SK-N-SH treated with all-trans-retinoic acid at 6 μM for 48 hours (cell line): ENCODE results near the gene WTAP.
"Not testable (repeated sequence)": the region's sequence is repeated elsewhere in the genome, so short reads cannot be mapped to it uniquely, and the experiment has no call there.

ENCODE experiments used
- ATAC-seq: fragments of 200-7000 bp; cut with Tn5 transposase; 3 replicates; pipeline ENCODE4 v1.9.1; 2020; ENCODE audit warnings: mild to moderate bottlenecking, moderate library complexity
- ARNTL ChIP-seq: fragments of 450-650 bp; formaldehyde crosslinking; IDR thresholded peaks from 2 replicates; pipeline ENCODE4 v1.5.0; 2020; ENCODE audit warnings: low read depth, mild to moderate bottlenecking, moderate library complexity, borderline replicate concordance
- CSDC2 ChIP-seq: fragments of 250-450 bp; sonication (Bioruptor Pico); IDR thresholded peaks from 2 replicates; pipeline ENCODE4 v1.5.0; 2020; ENCODE audit warnings: mild to moderate bottlenecking, moderate library complexity
- CSRNP3 ChIP-seq: fragments of 250-450 bp; sonication (Bioruptor Pico); IDR thresholded peaks from 2 replicates; pipeline ENCODE4 v1.5.1; 2021; ENCODE audit warnings: mild to moderate bottlenecking, moderate library complexity
- ESRRG ChIP-seq: fragments of 250-450 bp; sonication (Bioruptor Pico); IDR thresholded peaks from 2 replicates; pipeline ENCODE4 v1.6.1; 2021; ENCODE audit warnings: mild to moderate bottlenecking
- GLIS3 ChIP-seq: fragments of 250-450 bp; sonication (Bioruptor Pico); IDR thresholded peaks from 2 replicates; pipeline ENCODE4 v1.5.0; 2020; ENCODE audit warnings: mild to moderate bottlenecking, moderate library complexity
- ISL1 ChIP-seq: fragments of 250-450 bp; sonication (Bioruptor Pico); IDR thresholded peaks from 2 replicates; pipeline ENCODE4 v2.1.2; 2022; ENCODE audit warnings: mild to moderate bottlenecking, moderate library complexity
- OSR1 ChIP-seq: fragments of 250-450 bp; sonication (Bioruptor Pico); IDR thresholded peaks from 2 replicates; pipeline ENCODE4 v1.8.0; 2022; ENCODE audit warnings: moderate library complexity, mild to moderate bottlenecking, inconsistent platforms
- PATZ1 ChIP-seq: fragments of 250-450 bp; sonication (Bioruptor Pico); IDR thresholded peaks from 2 replicates; pipeline ENCODE4 v1.8.0; 2020; ENCODE audit warnings: mild to moderate bottlenecking, moderate library complexity, borderline replicate concordance
- POU6F1 ChIP-seq: fragments of 250-450 bp; sonication (Bioruptor Pico); IDR thresholded peaks from 2 replicates; pipeline ENCODE4 v1.8.0; 2021; ENCODE audit warnings: low read depth, mild to moderate bottlenecking, moderate library complexity, borderline replicate concordance
- PPARA ChIP-seq: fragments of 250-450 bp; sonication (Bioruptor Pico); IDR thresholded peaks from 2 replicates; pipeline ENCODE4 v1.5.0; 2020; ENCODE audit warnings: mild to moderate bottlenecking, borderline replicate concordance
- RARB ChIP-seq: fragments of 250-450 bp; sonication (Bioruptor Pico); IDR thresholded peaks from 2 replicates; pipeline ENCODE4 v1.8.0; 2021; ENCODE audit warnings: mild to moderate bottlenecking, moderate library complexity
- SNAI2 ChIP-seq: fragments of 250-450 bp; sonication (Bioruptor Pico); IDR thresholded peaks from 2 replicates; pipeline ENCODE4 v1.5.0; 2020; ENCODE audit warnings: mild to moderate bottlenecking, moderate library complexity
- TCF4 ChIP-seq: fragments of 250-450 bp; sonication (Bioruptor Pico); IDR thresholded peaks from 2 replicates; pipeline ENCODE4 v1.8.0; 2021; ENCODE audit warnings: mild to moderate bottlenecking, moderate library complexity, borderline replicate concordance
- TOX ChIP-seq: fragments of 250-450 bp; sonication (Bioruptor Pico); IDR thresholded peaks from 2 replicates; pipeline ENCODE4 v1.8.0; 2021; ENCODE audit warnings: mild to moderate bottlenecking, moderate library complexity, borderline replicate concordance
- ZC3H10 ChIP-seq: fragments of 250-450 bp; sonication (Bioruptor Pico); IDR thresholded peaks from 2 replicates; pipeline ENCODE4 v1.5.1; 2021; ENCODE audit warnings: mild to moderate bottlenecking, moderate library complexity
- ZFP3 ChIP-seq: fragments of 250-450 bp; sonication (Bioruptor Pico); IDR thresholded peaks from 2 replicates; pipeline ENCODE4 v1.5.0; 2020; ENCODE audit warnings: mild to moderate bottlenecking, moderate library complexity
- ZFP30 ChIP-seq: fragments of 450-650 bp; formaldehyde crosslinking; IDR thresholded peaks from 2 replicates; pipeline ENCODE4 v1.5.0; 2022; ENCODE audit warnings: mild to moderate bottlenecking, moderate library complexity
- ZNF565 ChIP-seq: fragments of 450-650 bp; formaldehyde crosslinking; conservative IDR thresholded peaks from 2 replicates; pipeline ENCODE4 v1.5.0; 2020; ENCODE audit warnings: low read depth, mild to moderate bottlenecking, moderate library complexity
- ZNF70 ChIP-seq: fragments of 450-650 bp; formaldehyde crosslinking; IDR thresholded peaks from 2 replicates; pipeline ENCODE4 v1.5.0; 2020; ENCODE audit warnings: mild to moderate bottlenecking, moderate library complexity
- ZNF8 ChIP-seq: fragments of 450-650 bp; formaldehyde crosslinking; IDR thresholded peaks from 2 replicates; pipeline ENCODE4 v1.5.0; 2020; ENCODE audit warnings: mild to moderate bottlenecking, moderate library complexity
- TF ChIP-seq, protein P1 (sequence below): fragments of 250-450 bp; sonication (Bioruptor Pico); IDR thresholded peaks from 2 replicates; pipeline ENCODE4 v1.5.0; 2020; ENCODE audit warnings: mild to moderate bottlenecking, moderate library complexity

WTAP gene

GRCh38 chr6:159789377-159790148 lies 62.3 kb downstream of the WTAP start, which contains the start of gene TCP1:
Gene TCP1 (minus strand): TSS chr6:159789602. CDS start chr6:159789468, 134 bp downstream.
- no peak for TF ChIP-seq RARB (CRISPR knock-in tag)
- no peak for TF ChIP-seq ZFP3 (CRISPR knock-in tag)
- TF ChIP-seq CSRNP3 (CRISPR knock-in tag) = no peak
- no peak for TF ChIP-seq TCF4 (CRISPR knock-in tag)
- TF ChIP-seq PATZ1 (CRISPR knock-in tag) = no peak
- no peak for TF ChIP-seq ISL1 (CRISPR knock-in tag)
- TF ChIP-seq ZNF565 (CRISPR knock-in tag) = no peak
- TF ChIP-seq ZNF70 (CRISPR knock-in tag) = no peak
- TF ChIP-seq OSR1 (CRISPR knock-in tag) = no peak
- no peak for TF ChIP-seq TOX (CRISPR knock-in tag)
- TF ChIP-seq ZNF8 (CRISPR knock-in tag) = no peak
- no peak for TF ChIP-seq ESRRG
- TF ChIP-seq CSDC2 (CRISPR knock-in tag) = no peak
- no peak for TF ChIP-seq ARNTL
- no peak for TF ChIP-seq ZFP30 (CRISPR knock-in tag)
- TF ChIP-seq POU6F1 (CRISPR knock-in tag) = no peak
- no peak for TF ChIP-seq SNAI2 (CRISPR knock-in tag)
- TF ChIP-seq ZC3H10 (CRISPR knock-in tag) = no peak
- TF ChIP-seq, protein P1, sequence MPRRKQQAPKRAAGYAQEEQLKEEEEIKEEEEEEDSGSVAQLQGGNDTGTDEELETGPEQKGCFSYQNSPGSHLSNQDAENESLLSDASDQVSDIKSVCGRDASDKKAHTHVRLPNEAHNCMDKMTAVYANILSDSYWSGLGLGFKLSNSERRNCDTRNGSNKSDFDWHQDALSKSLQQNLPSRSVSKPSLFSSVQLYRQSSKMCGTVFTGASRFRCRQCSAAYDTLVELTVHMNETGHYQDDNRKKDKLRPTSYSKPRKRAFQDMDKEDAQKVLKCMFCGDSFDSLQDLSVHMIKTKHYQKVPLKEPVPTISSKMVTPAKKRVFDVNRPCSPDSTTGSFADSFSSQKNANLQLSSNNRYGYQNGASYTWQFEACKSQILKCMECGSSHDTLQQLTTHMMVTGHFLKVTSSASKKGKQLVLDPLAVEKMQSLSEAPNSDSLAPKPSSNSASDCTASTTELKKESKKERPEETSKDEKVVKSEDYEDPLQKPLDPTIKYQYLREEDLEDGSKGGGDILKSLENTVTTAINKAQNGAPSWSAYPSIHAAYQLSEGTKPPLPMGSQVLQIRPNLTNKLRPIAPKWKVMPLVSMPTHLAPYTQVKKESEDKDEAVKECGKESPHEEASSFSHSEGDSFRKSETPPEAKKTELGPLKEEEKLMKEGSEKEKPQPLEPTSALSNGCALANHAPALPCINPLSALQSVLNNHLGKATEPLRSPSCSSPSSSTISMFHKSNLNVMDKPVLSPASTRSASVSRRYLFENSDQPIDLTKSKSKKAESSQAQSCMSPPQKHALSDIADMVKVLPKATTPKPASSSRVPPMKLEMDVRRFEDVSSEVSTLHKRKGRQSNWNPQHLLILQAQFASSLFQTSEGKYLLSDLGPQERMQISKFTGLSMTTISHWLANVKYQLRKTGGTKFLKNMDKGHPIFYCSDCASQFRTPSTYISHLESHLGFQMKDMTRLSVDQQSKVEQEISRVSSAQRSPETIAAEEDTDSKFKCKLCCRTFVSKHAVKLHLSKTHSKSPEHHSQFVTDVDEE (CRISPR knock-in tag) = no peak
- no peak for TF ChIP-seq GLIS3 (CRISPR knock-in tag)
- ATAC-seq = peak; percentile 90

DNA sequence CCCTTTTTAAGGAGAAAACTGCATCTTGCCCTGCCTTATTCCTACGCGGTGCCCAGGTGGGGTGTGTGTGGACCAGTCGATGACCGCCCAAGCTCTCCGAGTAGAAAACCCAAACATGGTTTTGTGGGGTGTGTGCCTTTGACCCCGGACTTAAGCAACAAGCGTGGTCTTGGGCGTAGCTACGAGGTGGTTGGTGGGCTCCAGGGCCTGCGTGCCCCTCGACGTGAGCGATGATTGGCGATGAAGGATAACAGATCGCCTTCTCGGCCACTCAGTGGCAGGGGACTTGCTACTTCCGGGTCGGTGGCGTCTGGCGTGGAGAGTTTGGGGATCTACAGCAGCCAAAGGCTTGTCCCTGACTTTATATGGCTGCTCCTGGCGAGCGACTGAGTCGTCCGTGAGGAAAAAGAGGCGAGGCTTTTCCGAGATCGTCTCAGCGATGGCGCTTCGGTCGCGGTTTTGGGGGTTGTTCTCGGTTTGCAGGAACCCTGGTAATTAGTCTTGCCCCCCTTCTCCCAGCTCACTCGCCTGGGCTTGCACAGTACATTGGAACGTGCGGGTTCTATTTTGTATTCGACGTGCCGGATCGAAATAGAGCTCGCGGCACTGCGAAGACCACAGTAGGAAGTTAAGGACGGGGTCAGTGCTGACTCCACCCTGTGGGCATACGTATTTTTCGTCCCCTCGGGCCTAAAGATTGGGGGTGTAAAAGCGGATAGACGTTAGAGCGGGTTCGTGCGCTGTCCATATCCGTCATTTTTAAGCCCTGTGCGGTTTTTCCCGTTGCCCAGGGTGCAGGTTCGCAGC lies 63.0 kb downstream of the WTAP start, which contains the start of gene MRPL18:
TSS of gene MRPL18 (plus strand) at position 319 of the 807 bp plus-strand sequence. CDS start at position 440, 121 bp downstream.
- no peak for TF ChIP-seq ZFP30 (CRISPR knock-in tag)
- no peak for TF ChIP-seq ZNF8 (CRISPR knock-in tag)
- TF ChIP-seq TOX (CRISPR knock-in tag) = no peak
- ATAC-seq = peak; percentile 93

- ATAC-seq = no peak
These were observed 63.8 kb downstream of the WTAP start for GRCh38 chr6:159790956-159791598.

GRCh38 chr6:159794976-159795375 lies 67.7 kb downstream of the WTAP start:
- ATAC-seq = not testable (repeated sequence)

More at GRCh38 chr6:159790956-159791598, 63.8 kb downstream of the WTAP start:
- no peak for TF ChIP-seq OSR1 (CRISPR knock-in tag)
- TF ChIP-seq PPARA (CRISPR knock-in tag) = no peak
